Measurements from ENCODE around the gene TOM1L2.
"Not testable (repeated sequence)": the region's sequence is repeated elsewhere in the genome, so short reads cannot be mapped to it uniquely, and the experiment has no call there.

TOM1L2 gene

DNA sequence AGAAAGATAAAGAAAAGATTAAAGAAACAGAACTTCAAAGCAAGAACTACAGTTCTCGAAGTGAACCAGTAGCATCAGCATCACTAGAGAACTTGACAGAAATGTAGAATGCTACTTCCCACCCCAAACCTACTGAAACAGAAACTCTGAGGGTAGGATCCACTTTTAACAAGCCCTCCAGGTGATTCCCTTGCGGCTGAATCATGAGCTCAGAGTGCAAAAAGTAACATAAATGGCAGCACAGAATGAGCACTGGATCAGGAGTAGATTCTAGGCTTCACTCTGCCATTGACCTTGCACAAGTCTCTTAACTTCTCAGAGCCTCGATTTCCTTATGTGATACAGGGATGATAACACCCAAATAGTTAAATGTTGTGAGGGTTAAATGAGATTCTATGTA, 5.8 kb downstream of the TOM1L2 start:
- DNase-seq, result no peak

GRCh38 chr17:17965152-17965721, 7.0 kb downstream of the TOM1L2 start:
- DNase-seq, result no peak

DNA sequence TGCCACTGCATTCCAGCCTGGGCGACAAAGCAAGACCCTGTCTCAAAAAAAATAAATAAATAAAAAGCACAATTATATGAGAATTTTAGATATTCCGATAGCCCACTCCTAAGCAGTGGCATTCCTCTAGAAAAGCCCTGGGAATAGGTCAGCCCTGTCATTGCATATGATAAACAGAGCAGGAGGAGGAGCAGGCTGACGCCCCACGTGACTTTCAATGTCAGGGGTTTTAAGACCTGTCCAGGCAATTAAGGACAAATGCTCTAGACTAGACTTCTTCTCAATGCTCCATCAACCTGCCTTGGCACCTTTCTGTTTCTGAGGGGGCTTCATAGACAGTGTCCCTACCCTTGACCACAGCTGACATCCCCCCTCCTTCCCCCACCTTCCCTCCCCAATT, 7.5 kb downstream of the TOM1L2 start:
- DNase-seq, result no peak

- DNase-seq, result no peak
These were observed 8.3 kb downstream of the TOM1L2 start for GRCh38 chr17:17963694-17964436.

DNA sequence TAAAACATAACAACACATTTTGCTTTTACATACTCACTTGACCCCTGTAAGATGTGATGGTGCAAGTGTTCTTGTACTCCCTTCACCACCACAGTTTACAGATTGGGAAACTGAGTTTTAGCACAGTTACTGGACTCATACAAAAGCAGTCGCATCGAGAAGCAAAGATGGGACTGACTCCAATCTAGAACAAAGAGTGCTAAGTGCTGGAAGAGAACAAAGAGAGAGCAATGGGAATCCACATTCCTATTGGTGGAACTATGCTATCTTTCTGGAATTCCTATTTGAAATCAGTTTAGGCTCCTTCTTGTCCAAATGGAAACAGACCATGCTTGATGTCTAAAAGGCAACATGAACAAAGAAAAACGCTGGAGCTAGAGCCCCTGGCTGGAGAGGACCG, 9.1 kb downstream of the TOM1L2 start:
- no peak for DNase-seq

GRCh38 chr17:17960500-17961030, 11.6 kb downstream of the TOM1L2 start:
- DNase-seq, result no peak

DNA sequence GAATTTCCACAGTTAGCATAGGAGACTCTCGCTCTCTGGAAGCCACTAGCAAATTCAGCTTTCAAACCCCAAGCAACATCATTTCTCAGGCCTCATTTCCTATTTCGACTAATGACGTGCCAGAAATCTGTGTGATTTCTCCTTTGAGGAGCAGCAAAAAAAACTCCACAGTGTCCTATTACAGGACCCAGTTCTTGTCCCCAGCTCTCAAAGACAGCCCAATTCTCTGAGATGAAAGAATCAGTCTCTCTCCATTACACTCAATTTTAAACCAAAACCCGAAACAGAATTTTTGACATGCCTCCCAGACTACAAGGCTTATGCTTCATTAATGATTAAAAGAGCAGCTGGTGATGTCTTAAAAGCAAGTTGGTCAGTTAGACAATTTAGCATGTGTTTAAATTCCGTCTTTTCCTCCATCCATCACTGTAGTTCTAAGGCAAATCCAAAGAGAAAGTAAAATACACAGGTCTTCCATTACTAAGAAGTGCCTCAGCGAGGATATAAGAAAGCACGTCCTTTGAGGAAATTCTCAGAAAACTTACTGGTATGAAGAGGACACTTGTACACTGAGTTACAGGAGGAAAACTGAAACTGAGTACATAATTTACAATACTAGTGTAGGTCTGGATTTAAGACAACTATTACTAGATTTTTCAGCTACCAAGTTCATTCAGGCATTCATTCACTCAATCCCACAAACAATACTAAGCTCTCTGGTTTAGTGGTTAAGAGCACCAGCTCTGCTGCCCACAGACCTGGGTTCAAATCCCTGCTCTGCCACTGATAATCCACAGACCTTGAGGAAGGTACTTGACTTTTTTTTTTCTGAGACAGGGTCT, 12.5 kb downstream of the TOM1L2 start:
- DNase-seq, result no peak

GRCh38 chr17:17958982-17959381, 13.2 kb downstream of the TOM1L2 start:
- no peak for DNase-seq

DNA sequence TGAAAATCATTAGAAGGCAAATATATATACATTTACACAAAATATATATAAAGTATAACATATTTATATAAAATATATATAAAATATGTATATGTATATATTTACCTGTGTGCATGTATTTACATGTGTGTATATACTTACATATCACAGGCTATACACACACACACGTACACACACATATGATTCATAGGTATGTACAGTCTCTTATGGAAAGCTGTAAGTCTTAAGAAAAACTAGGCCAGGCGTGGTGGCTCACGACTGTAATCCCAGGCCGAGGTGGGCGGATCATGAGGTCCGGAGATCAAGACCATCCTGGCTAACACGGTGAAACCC, 14.7 kb downstream of the TOM1L2 start:
- no peak for DNase-seq

- DNase-seq, result not testable (repeated sequence)
These were observed 16.3 kb downstream of the TOM1L2 start for GRCh38 chr17:17955790-17956341.

GRCh38 chr17:17954079-17954478, 18.1 kb downstream of the TOM1L2 start:
- DNase-seq, result no peak

- no peak for DNase-seq
These were observed 19.5 kb downstream of the TOM1L2 start for GRCh38 chr17:17952691-17953090.

DNA sequence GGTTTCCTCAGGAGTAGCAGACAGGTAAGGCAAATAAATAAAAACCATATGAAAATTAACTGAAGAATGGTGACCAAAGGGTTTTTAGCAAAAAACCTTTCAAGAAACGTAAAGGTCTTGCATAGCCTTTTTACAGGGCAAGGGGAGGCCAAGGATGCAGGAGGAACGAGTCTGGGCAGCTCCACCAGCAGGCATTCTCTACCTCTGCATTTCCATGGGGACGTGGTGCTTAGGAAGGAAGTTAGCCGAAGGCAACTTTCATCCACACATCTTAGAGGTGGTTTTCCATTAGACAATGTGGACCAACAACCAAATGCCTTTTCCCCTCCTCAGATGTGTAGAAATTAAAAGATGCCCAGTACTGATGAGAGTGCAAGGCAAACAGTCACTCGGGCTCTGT, 20.7 kb downstream of the TOM1L2 start:
- no peak for DNase-seq

GRCh38 chr17:17950806-17951205, 21.4 kb downstream of the TOM1L2 start:
- no peak for DNase-seq

- no peak for DNase-seq
These were observed 21.9 kb downstream of the TOM1L2 start for GRCh38 chr17:17950347-17950746.

GRCh38 chr17:17947966-17948365, 24.2 kb downstream of the TOM1L2 start:
- DNase-seq, result no peak

DNA sequence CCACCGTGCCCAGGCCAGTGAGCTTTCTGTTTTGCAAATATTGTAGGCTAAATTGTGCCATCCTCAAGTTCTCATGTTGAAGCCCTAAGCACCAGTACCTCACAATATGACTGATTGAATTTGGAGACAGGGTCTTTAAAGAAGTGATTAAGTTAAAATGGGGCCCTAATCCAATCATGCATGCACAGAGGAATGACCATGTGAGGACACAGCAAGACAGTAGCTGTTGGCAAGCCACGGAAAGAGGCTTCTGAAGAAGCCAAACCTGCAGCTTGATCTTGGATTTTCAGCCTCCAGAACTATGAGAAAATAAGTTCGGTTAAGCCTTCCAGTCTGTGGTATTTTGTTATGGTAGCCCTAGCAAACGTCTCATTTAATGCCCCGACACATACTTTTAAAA, 24.9 kb downstream of the TOM1L2 start:
- DNase-seq, result no peak

DNA sequence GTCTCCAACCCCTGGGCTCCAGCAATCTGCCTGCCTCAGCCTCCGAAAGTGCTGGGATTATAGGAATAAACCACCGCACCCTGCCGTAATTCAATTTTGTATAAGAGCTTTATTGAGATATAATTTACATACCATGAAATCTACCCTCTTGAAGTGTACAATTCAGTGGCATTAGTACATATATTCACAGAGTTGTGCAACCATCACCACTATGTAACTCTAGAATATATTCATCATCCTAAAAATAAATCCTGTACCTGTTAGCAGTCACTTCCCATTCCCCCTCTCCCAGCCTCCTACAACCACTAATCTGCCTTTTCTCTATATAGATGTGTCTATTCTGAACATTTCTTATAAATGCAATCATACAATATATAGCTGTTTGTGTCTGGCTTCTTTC, 26.1 kb downstream of the TOM1L2 start:
- no peak for DNase-seq

GRCh38 chr17:17944743-17945142, 27.5 kb downstream of the TOM1L2 start:
- DNase-seq, result no peak

DNA sequence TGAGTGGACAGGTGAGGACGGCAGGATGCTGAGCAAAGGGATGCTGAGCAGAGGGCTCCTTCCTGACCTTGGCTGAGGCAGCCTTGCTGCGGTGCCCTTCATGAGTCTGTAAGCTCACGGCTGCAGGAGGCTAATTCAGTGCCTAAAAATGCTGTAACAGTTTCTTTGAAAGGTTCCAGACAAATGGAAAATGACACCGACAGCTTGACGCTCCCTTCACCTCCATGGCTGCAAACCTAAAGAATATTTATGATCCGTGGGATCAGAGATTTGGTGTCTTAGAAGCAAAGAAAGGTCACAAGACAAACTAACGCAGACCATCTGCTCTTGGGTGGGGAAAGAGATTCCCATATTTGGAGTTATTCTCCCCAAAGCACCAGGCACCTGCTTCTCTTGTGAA, 28.0 kb downstream of the TOM1L2 start:
- DNase-seq, result no peak

DNA sequence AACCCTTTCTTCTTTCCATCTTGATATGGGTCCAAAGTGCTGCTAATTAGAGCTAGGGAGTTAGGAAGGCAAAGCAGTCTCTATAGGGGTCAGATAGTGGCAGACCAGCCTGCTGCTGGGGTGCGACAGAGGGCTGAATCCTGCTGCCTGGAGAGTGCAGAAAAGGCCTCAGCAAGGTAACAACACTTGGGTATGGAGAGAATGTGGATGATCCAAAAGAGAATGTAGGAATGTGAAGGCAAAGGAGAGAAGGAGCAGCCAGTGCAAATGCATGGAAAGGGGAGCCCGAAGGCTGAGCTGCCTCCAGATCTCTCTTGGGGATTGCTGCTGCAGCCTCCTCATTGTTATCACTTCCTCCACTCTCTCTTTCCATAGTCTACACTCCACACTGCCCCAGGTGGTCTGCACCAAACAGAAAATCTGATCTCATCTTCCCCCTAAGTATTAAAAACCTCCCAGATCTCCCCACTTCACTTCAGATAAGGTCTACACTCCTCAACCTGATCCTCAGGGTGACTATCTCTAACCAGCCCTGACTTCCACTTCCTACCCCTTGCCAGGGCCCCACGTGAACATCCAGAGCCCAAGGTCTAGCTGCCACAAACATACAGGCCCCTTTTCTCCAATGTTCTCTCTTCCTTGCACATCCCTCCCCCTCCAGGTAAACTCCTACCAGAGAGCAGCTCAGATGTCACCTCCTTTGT, 28.8 kb downstream of the TOM1L2 start:
- DNase-seq, result no peak

DNA sequence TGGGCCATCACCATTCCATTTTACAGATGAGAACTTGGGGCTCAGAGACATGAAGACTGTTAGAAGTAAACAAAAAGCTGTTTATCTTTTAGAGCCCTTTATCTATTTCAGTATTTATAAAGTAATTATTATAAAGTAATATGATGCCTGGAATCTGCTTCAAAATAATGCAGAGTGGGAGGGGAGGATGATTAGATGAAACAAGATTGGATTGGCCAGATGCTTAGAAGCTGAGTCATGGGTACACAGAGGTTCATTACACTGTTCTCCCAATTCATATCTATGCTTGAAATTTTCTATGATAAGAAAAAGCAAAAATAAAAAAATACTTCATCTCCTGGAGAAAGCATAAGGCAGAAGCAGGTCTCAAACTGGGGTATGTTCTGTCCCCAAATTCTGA, 29.4 kb downstream of the TOM1L2 start:
- DNase-seq, result no peak

DNA sequence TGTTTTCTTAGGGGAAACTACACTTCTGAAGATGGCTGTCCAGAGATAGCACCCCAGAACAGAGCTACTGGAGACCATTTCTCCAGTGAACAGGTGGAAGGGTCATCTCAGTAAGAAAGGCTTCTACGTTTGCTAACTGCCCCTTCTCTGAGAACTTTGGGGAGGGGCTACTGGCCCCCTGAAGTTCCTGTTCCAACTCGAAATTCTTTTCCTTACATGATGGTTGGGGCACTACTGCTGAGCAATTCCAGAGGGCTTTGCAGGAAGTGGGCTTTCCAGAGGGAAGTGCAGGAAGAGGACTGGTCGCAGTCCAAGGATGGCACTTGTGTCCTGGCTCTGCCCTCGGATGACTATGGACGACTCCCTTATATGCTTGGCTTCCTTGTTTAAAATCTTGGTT, 31.2 kb downstream of the TOM1L2 start:
- no peak for DNase-seq
